Osteocyte (in vitro differentiated cells): ENCODE results near the gene KRTAP9-3. TPM values are rescaled to one million over a fixed set of nuclear protein-coding genes. Genes with fewer than 3 reads are reported as not detected.

ENCODE experiments used
- DNase-seq: peaks from one replicate; pipeline ENCODE4 v3.0.0; 2021; ENCODE audit warnings: mixed read lengths; ENCODE audit not compliant: unreplicated experiment; ENCODE audit errors: extremely low spot score
- H3K27ac Mint-ChIP-seq: one replicate; pipeline ENCODE4 v1.8.0; 2021; ENCODE audit warnings: mild to moderate bottlenecking, mixed read lengths; ENCODE audit not compliant: unreplicated experiment
- H3K27me3 Mint-ChIP-seq: one replicate; pipeline ENCODE4 v1.8.0; 2021; ENCODE audit warnings: mixed read lengths; ENCODE audit not compliant: unreplicated experiment
- H3K36me3 Mint-ChIP-seq: one replicate; pipeline ENCODE4 v1.8.0; 2021; ENCODE audit warnings: mixed read lengths; ENCODE audit not compliant: unreplicated experiment
- H3K4me1 Mint-ChIP-seq: one replicate; pipeline ENCODE4 v1.8.0; 2021; ENCODE audit warnings: mixed read lengths; ENCODE audit not compliant: unreplicated experiment
- H3K4me3 Mint-ChIP-seq: one replicate; pipeline ENCODE4 v1.8.0; 2021; ENCODE audit warnings: mild to moderate bottlenecking, moderate library complexity, mixed read lengths; ENCODE audit not compliant: unreplicated experiment
- H3K9me3 Mint-ChIP-seq: one replicate; pipeline ENCODE4 v1.8.0; 2021; ENCODE audit warnings: mixed read lengths; ENCODE audit not compliant: unreplicated experiment
- CTCF ChIP-seq: fragments of 200-600 bp; sonication (generic); IDR thresholded peaks from 2 replicates; pipeline ENCODE4 v1.5.0; 2021; ENCODE audit warnings: antibody characterized with exemption, mild to moderate bottlenecking, moderate library complexity
- total RNA-seq: library from RNA; stranded (reverse); gene quantifications from 2 replicates; pipeline ENCODE4 v1.2.1, GENCODE V29; 2021

KRTAP9-3 gene
- total RNA-seq, 1 donor from 2014 or later, result not detected

- H3K9me3 Mint-ChIP-seq, result peaks cover 6% of the 10 kb centered on the region
- H3K4me3 Mint-ChIP-seq, result no peak overlapping the region
- peaks cover 4% of the 10 kb centered on the region for H3K36me3 Mint-ChIP-seq
- peaks cover 7% of the 10 kb centered on the region for H3K4me1 Mint-ChIP-seq
- no peak for TF ChIP-seq CTCF
- H3K27me3 Mint-ChIP-seq, result no peaks in the 10 kb centered on the region
- DNase-seq, result no peak
- no peak overlapping the region for H3K27ac Mint-ChIP-seq
Observed at GRCh38 chr17:41196068-41196467, 36.2 kb upstream of the KRTAP9-3 start.

- TF ChIP-seq CTCF, result no peak
- Mint-ChIP-seq H3K27ac (no peak overlapping the region), H3K4me3 (no peak overlapping the region), H3K27me3 (no peaks in the 10 kb centered on the region), H3K36me3 (peaks cover 4% of the 10 kb centered on the region), H3K4me1 (peaks cover 7% of the 10 kb centered on the region), H3K9me3 (peaks cover 6% of the 10 kb centered on the region)
- DNase-seq, result no peak
Observed at GRCh38 chr17:41199421-41200078, 32.7 kb upstream of the KRTAP9-3 start.

GRCh38 chr17:41211845-41212466 is 20.3 kb upstream of the KRTAP9-3 start:
- peaks cover 3% of the 10 kb centered on the region for H3K4me1 Mint-ChIP-seq
- no peaks in the 10 kb centered on the region for H3K36me3 Mint-ChIP-seq
- H3K9me3 Mint-ChIP-seq, result peaks cover 9% of the 10 kb centered on the region
- no peak overlapping the region for H3K4me3 Mint-ChIP-seq
- TF ChIP-seq CTCF, result no peak
- no peak for DNase-seq
- H3K27ac Mint-ChIP-seq, result no peak overlapping the region
- H3K27me3 Mint-ChIP-seq, result peaks cover 35% of the 10 kb centered on the region

DNA sequence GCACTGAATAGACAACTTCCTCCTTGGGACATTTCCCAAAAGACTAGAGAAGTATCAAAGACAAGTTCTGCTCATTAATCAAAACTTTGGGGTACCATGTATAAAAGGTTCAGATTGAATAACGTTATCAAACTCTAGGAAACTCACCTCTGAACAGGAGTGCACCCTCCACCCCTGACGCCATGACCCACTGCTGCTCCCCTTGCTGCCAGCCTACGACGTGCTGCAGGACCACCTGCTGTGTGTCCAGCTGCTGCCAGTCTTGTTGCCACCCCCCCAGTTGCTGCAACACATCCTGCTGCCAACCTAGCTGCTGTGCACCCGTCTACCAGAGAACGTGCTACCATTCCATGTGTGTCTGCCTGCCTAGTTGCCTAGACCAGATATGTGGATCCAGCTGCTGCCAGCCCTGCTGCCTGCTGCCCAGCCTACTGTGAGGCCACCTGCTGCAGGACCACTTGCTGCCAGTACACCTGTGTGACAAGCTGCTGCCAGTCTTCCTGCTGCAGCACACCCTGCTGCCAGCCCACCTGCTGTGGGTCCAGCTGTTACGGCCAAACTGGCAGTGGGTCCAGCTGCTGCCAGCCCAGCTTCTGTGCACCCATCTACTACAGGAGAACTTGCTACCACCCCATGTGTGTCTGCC is 19.6 kb upstream of the KRTAP9-3 start:
- no peak for DNase-seq

More for the DNA sequence above, 19.6 kb upstream of the KRTAP9-3 start:
- peaks cover 7% of the 10 kb centered on the region for H3K9me3 Mint-ChIP-seq
- H3K27me3 Mint-ChIP-seq, result peaks cover 35% of the 10 kb centered on the region
- no peak overlapping the region for H3K27ac Mint-ChIP-seq
- H3K4me3 Mint-ChIP-seq, result no peak overlapping the region
- no peak for TF ChIP-seq CTCF
- peaks cover 3% of the 10 kb centered on the region for H3K4me1 Mint-ChIP-seq
- no peaks in the 10 kb centered on the region for H3K36me3 Mint-ChIP-seq
